GM12872 (cell line): ENCODE data around the gene CNFN.

Source experiments
- CTCF ChIP-seq: IDR thresholded peaks from 3 replicates; pipeline ENCODE4 v1.5.1; 2011; ENCODE audit warnings: low read depth, mild to moderate bottlenecking, low read length, moderate library complexity; ENCODE audit not compliant: insufficient read depth

CNFN gene

GRCh38 chr19:42397263-42398166 lies 7.4 kb upstream of the CNFN start:
- TF ChIP-seq CTCF, result no peak

- TF ChIP-seq CTCF, result no peak
Measured at GRCh38 chr19:42396381-42397262, 6.5 kb upstream of the CNFN start.

DNA sequence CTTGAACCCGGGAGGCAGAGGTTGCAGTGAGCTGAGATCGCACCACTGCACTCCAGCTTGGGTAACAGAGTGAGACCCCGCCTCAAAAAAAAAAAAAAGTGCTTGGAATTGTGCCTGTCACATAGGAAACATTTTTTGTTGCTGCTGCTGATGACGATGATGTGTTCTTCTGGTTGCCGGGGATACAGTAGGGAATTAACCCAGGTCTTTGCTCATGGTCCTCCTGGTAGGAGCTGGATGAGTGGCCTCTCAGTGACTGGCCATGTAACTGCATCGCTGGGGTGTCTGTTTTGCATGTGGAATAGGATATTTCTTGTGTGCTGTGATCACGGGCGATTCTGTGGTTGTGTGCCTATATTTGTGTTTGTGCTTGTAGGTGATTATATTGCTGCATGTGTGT lies 4.7 kb upstream of the CNFN start:
- TF ChIP-seq CTCF, result no peak

DNA sequence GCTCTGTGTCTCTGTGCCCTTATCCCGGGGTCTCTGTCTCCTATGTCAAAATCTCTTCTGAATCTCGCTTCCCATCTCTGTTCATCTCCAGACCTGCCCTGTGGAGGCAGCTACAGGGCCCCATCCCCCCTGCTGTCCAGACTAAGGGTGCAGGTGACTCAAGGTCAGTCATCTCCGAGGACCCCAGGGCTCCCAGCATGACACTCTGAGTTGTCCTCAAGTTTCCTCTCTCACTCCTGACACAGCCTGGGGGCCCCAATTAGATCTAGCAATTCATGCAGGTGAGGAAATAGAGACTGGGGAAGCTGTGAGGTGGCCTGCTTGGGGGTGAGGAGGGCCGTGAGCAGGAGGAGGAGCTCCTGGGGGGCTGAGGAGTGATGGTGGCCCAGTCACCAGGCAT lies 2.1 kb upstream of the CNFN start:
- TF ChIP-seq CTCF, result no peak

DNA sequence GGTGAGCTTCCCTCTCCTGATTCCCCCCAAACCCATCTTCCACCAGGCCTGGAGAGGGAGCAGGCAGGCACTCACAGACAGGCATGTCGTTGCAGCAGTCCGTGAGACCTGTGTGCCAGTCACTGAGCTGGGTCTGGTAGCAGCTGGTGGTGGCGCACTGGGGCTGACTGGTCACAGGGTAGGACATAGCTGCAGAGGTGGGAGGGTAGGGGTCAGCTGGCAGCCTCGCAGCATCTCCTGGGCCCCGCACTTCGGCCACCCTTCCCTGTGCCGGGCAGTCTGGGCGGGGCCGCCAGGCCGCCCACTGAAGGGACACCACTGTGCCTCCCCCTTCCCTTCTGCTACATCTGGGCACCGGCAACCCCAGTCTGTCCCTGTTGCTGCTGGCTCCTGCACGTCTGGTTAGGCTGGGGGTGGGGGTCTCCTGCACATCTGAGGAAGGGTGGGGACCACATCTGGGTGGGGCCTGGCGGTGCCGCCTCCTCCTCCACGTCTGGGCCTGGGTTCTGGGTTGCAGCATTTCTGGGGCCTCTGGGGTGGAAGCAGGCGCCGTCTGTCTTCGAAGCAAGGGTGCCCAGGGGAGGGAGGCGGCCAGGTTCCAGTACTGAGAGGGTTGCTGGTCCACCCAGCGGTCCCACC lies 1.1 kb downstream of the CNFN start:
- TF ChIP-seq CTCF, result no peak

DNA sequence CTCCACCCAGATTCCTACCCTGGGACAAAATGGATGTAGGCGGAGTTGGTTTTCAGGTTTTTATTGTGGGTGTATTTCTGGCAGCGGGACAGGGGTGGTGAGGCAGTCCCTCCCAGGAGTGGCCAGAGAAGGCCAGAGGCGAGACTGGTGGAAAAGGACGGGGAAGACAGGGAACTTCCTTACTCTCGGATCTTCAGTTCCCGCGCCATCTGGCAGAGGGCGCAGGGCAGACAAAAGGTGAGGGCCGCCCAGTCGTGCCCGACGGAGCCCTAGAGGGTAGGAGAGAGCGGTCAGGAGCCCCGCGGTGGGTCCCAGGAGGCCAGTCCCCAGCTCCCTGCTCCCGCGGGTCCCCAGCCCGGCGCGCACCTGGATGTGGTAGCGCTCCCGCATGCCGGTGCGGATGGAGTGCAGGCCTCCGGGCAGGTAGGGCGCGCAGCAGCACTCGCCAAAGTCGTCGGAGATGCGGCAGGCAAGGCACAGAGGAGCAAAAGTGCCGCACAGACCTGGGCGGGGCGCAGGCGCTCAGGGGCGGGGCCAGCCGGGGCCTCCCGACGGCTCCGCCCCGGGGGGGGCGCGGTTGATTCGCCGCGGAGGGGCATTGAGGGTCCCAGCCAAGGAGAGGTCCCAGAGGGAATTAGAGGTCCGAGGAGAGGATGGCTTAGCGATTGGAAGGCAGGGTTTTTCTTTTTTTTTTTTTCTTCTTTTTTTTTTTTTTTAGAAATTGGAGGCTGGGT lies 3.0 kb downstream of the CNFN start:
- TF ChIP-seq CTCF, result peak; percentile 49
